Stimulated activated CD8-positive, alpha-beta memory T cell treated with anti-CD3 and anti-CD28 coated beads, Interleukin-7, amount 100 ng/mL, for 4 hours (primary cell): Measurements from ENCODE around the gene NFIX.
"Not testable (repeated sequence)": the region's sequence is repeated elsewhere in the genome, so short reads cannot be mapped to it uniquely, and the experiment has no call there.

Experiments
- DNase-seq, 2 donors: peaks; one replicate each; pipeline ENCODE4 v3.0.0-alpha.2; 2020; ENCODE audit warnings: low read depth in 2 of 2

Gene NFIX

GRCh38 chr19:12994701-12995595 is at the start of gene NFIX:
TSS of gene NFIX (plus strand) at chr19:12995475. CDS start at chr19:12995838, 363 bp downstream.
- DNase-seq = peak; percentile 45 to 60

- peak; percentile 94 to 97 for DNase-seq
Observed at GRCh38 chr19:12945479-12946091, 49.7 kb upstream of the NFIX start, which contains the start of gene RAD23A. TSS of gene RAD23A (plus strand) at chr19:12945862. CDS start at chr19:12945949, 87 bp downstream.

GRCh38 chr19:12946092-12946721 is 49.1 kb upstream of the NFIX start:
- DNase-seq = peak in 1 of 2 donors; percentile 48

GRCh38 chr19:12946731-12947496 is 48.4 kb upstream of the NFIX start:
- no peak for DNase-seq

GRCh38 chr19:12947702-12948611 is 47.3 kb upstream of the NFIX start:
- DNase-seq = no peak

- no peak for DNase-seq
Observed at GRCh38 chr19:12948612-12949362, 46.5 kb upstream of the NFIX start.

GRCh38 chr19:12949363-12950283 is 45.7 kb upstream of the NFIX start:
- DNase-seq = no peak

- DNase-seq = not testable (repeated sequence)
Observed at GRCh38 chr19:12952050-12952449, 43.2 kb upstream of the NFIX start.

GRCh38 chr19:12952488-12953137 is 42.7 kb upstream of the NFIX start:
- no peak for DNase-seq

GRCh38 chr19:12953138-12953798 is 42.0 kb upstream of the NFIX start:
- no peak for DNase-seq

GRCh38 chr19:12953799-12954611 is 41.3 kb upstream of the NFIX start:
- no peak for DNase-seq

GRCh38 chr19:12954612-12954962 is 40.7 kb upstream of the NFIX start:
- no peak for DNase-seq

- not testable (repeated sequence) for DNase-seq
Observed at GRCh38 chr19:12955575-12955974, 39.7 kb upstream of the NFIX start.

GRCh38 chr19:12955996-12956395 is 39.3 kb upstream of the NFIX start:
- DNase-seq = no peak

GRCh38 chr19:12956446-12957388 is 38.6 kb upstream of the NFIX start, which contains the start of gene GADD45GIP1:
TSS of gene GADD45GIP1 (minus strand) at chr19:12957223. CDS start at chr19:12957212, 11 bp downstream.
- peak; percentile 59 to 78 for DNase-seq
